Smooth muscle cell (in vitro differentiated cells): Measurements from ENCODE around the gene FBXO21. TPM values are rescaled to one million over a fixed set of nuclear protein-coding genes. Genes with fewer than 3 reads are reported as not detected.

Experiments used
- DNase-seq: peaks from one replicate; lab custom pipeline; 2025; ENCODE audit not compliant: unreplicated experiment; lab: John Stamatoyannopoulos, UW
- H2AFZ ChIP-seq: fragments of 200-600 bp; sonication (generic); 2 replicates; pipeline ENCODE4 v1.6.0; 2016; ENCODE audit warnings: antibody characterized with exemption, low read depth, mild to moderate bottlenecking
- H3F3A ChIP-seq: fragments of 200-600 bp; sonication (generic); 2 replicates; pipeline ENCODE4 v1.6.0; 2017; ENCODE audit warnings: antibody characterized with exemption, low read depth
- H3K27ac ChIP-seq: fragments of 200-600 bp; sonication (generic); 2 replicates; pipeline ENCODE4 v1.5.1; 2016; ENCODE audit warnings: low read depth, mild to moderate bottlenecking
- H3K27me3 ChIP-seq: fragments of 200-600 bp; sonication (generic); 2 replicates; pipeline ENCODE4 v1.6.1; 2016; ENCODE audit warnings: low read depth, mild to moderate bottlenecking
- H3K36me3 ChIP-seq: fragments of 200-600 bp; sonication (generic); 2 replicates; pipeline ENCODE4 v1.5.1; 2016; ENCODE audit warnings: low read depth
- H3K4me1 ChIP-seq: fragments of 200-600 bp; sonication (generic); 2 replicates; pipeline ENCODE4 v1.5.1; 2016; ENCODE audit warnings: low read depth
- H3K4me2 ChIP-seq: fragments of 200-600 bp; sonication (generic); 2 replicates; pipeline ENCODE4 v1.6.0; 2016; ENCODE audit warnings: mild to moderate bottlenecking
- H3K4me3 ChIP-seq: fragments of 200-600 bp; sonication (generic); 2 replicates; pipeline ENCODE4 v1.5.1; 2016; ENCODE audit warnings: mild to moderate bottlenecking
- H3K79me2 ChIP-seq: fragments of 200-600 bp; sonication (generic); 2 replicates; pipeline ENCODE4 v1.6.0; 2016; ENCODE audit warnings: low read depth, mild to moderate bottlenecking
- H3K9ac ChIP-seq: fragments of 200-600 bp; sonication (generic); 2 replicates; pipeline ENCODE4 v1.6.0; 2016; ENCODE audit warnings: low read depth
- H3K9me3 ChIP-seq: fragments of 200-600 bp; sonication (generic); replicated peaks from 2 replicates; pipeline ENCODE4 v1.5.1; 2016; ENCODE audit warnings: low read depth
- H4K20me1 ChIP-seq: fragments of 200-600 bp; sonication (generic); 2 replicates; pipeline ENCODE4 v1.6.0; 2016; ENCODE audit warnings: low read depth
- CTCF ChIP-seq: fragments of 200-600 bp; sonication (generic); IDR thresholded peaks from 2 replicates; pipeline ENCODE4 v1.5.1; 2017; ENCODE audit warnings: borderline replicate concordance, mild to moderate bottlenecking, antibody characterized with exemption; ENCODE audit not compliant: insufficient read depth, poor library complexity, severe bottlenecking
- WGBS: methylation state at CpG from one replicate; pipeline ENCODE4 v1.1.7; 2016; ENCODE audit warnings: low lambda C conversion rate; 5-methylcytosine and 5-hydroxymethylcytosine counted together
- polyA plus RNA-seq: library from polyadenylated mRNA; unstranded; fragments of >200 nt; fragmentation: Nextera tagmentation; extraction: Ambion mirVana; gene quantifications from 2 replicates; pipeline ENCODE4 v1.2.1, GENCODE V29; 2016
- total RNA-seq: library from RNA; depleted of rRNA; stranded (reverse); fragments of >200 nt; gene quantifications from 2 replicates; pipeline ENCODE4 v1.2.3, GENCODE V29; 2014

FBXO21 gene
- total and polyA plus RNA-seq, 2 experiments from 2014 or later, result 46.9 to 75.2 TPM

GRCh38 chr12:117134059-117134458 is 56.2 kb downstream of the FBXO21 start:
- Histone ChIP-seq H3K27ac (peak overlapping the region; percentile 97), H3F3A (peaks cover 16% of the 10 kb centered on the region), H3K4me2 (peak overlapping the region; percentile 78), H4K20me1 (no peaks in the 10 kb centered on the region), H3K79me2 (no peaks in the 10 kb centered on the region), H3K9me3 (no peaks in the 10 kb centered on the region), H3K36me3 (no peaks in the 10 kb centered on the region), H3K4me1 (peaks cover 5% of the 10 kb centered on the region), H3K9ac (peak overlapping the region; percentile 81), H3K4me3 (no peak overlapping the region), H2AFZ (no peak overlapping the region), H3K27me3 (no peaks in the 10 kb centered on the region)
- no peak for TF ChIP-seq CTCF
- 10% methylated on average over 10 of the region's 10 CpGs for WGBS
- peak; percentile 6 for DNase-seq

GRCh38 chr12:117130801-117131200 is 59.5 kb downstream of the FBXO21 start:
- no peak overlapping the region for H3K9ac ChIP-seq
- no peaks in the 10 kb centered on the region for H3K9me3 ChIP-seq
- peaks cover 47% of the 10 kb centered on the region for H3F3A ChIP-seq
- H3K4me1 ChIP-seq, result peaks cover 5% of the 10 kb centered on the region
- 66% methylated on average over 7 of the region's 7 CpGs for WGBS
- no peak overlapping the region for H3K4me2 ChIP-seq
- H3K36me3 ChIP-seq, result no peaks in the 10 kb centered on the region
- no peak overlapping the region for H3K27ac ChIP-seq
- no peak overlapping the region for H2AFZ ChIP-seq
- no peaks in the 10 kb centered on the region for H3K27me3 ChIP-seq
- no peaks in the 10 kb centered on the region for H4K20me1 ChIP-seq
- no peak for TF ChIP-seq CTCF
- no peak overlapping the region for H3K4me3 ChIP-seq
- H3K79me2 ChIP-seq, result no peaks in the 10 kb centered on the region
- DNase-seq, result no peak

GRCh38 chr12:117129391-117129790 is 60.9 kb downstream of the FBXO21 start:
- no peak for TF ChIP-seq CTCF
- no peak for DNase-seq
- H3K27me3 ChIP-seq, result no peaks in the 10 kb centered on the region
- H3K27ac ChIP-seq, result peak overlapping the region; percentile 24
- H3K79me2 ChIP-seq, result no peaks in the 10 kb centered on the region
- peaks cover 9% of the 10 kb centered on the region for H3K4me1 ChIP-seq
- no peak overlapping the region for H3K4me3 ChIP-seq
- H4K20me1 ChIP-seq, result no peaks in the 10 kb centered on the region
- H3F3A ChIP-seq, result peaks cover 56% of the 10 kb centered on the region
- H3K9me3 ChIP-seq, result no peaks in the 10 kb centered on the region
- no peaks in the 10 kb centered on the region for H3K36me3 ChIP-seq
- peak overlapping the region; percentile 3 for H3K4me2 ChIP-seq
- H3K9ac ChIP-seq, result peak overlapping the region; percentile 37
- WGBS, result 60% methylated on average over 5 of the region's 5 CpGs
- no peak overlapping the region for H2AFZ ChIP-seq
